ENCODE measurements around the gene DUS1L.

DNA sequence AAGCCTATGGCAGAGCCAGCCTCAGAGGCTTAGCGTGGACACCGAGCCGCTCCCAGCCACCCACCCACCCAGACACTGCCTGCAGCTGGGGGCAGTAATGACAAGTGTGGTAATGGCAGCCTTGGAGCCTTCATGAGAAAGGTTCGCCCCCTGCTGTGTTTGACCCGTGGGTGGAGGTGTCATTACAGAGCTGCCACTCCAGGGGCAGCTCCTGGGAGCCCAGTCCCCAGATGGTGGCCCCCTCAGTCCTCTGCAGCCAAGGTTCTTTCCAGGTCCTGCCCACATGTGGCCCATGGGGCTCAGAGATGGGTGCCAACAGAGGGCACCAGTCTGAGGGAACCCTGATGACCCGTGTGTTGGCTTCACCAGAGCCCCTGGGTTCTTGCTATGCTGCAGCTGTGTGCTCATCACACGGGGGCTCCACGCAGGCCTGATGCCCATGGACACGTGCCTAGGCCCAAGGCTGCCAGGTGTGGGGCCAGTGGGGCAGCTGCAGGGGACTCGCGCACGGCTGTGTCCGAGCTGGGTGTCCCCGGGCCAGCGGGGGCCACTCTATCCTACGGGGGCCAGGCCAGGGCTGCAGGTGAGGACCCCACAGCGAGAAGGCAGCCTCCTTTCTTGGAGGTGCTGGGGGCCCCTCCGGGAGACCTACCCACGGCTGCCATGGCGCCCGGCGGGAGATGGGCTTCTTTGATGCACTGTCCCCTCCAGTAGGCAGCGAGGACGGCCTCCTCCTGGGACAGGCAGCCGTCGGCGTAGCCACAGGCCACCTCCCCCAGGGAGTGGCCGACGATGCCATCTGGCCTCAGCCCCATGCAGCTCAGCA is 24.3 kb upstream of the DUS1L start:
- TF ChIP-seq POLR2A (IDR thresholded peaks at IDR 0.05) (no peak), CTCF (IDR thresholded peaks at IDR 0.05) (no peak)
